OCI-LY3 (cell line): Measurements from ENCODE around the gene FLOT1.

Experiments
- EZH2phosphoT487 ChIP-seq: fragments of 200-600 bp; shearing (Covaris generic); IDR thresholded peaks from 2 replicates; pipeline ENCODE4 v1.6.1; 2018; ENCODE audit warnings: antibody characterized with exemption, mixed run types, low read depth
- TF ChIP-seq, protein P1 (sequence below): fragments of 200-600, 300-600 bp; sonication (generic); IDR thresholded peaks from 2 replicates; pipeline ENCODE4 v1.5.1; 2014; ENCODE audit warnings: antibody characterized with exemption, low read length, low read depth

DNA sequence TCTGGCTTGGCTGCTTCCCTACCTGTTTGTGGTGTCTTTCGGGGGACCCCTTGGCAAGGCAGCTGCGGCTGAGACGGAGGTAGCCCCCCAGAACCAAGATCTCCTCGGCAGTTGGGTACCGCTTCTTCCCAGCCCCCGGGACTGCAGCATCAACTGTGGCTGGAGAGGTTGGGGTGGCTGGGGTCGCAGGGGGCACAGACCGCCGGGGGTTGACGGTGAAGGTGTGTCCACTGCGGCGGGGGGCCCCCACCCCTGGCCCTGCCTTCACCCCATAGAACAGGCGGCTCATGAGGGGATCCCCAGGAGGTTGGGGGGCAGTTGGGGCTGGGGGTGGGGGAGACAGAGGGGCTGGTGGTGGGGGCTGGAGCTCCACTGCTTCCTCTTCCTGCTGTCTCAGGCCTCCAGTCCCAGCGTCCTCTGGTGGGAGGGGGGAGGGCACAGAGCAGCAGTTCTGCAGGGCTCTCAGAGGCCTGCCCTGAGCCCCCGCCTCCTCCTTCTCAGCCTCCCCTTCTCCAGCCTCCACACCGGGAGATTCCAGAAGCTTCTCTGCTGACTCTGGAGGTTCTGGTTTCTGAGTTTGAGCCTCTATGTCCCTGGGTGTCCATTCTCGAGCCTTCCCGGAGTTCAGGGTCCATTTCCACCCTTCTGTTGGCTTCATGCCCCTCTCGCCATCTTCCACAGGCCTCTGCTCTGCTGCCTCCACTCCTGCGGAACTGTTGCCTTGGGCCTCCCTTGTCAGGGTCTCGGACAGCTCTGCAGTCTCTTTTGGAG lies 57.9 kb downstream of the FLOT1 start:
- TF ChIP-seq, protein P1, sequence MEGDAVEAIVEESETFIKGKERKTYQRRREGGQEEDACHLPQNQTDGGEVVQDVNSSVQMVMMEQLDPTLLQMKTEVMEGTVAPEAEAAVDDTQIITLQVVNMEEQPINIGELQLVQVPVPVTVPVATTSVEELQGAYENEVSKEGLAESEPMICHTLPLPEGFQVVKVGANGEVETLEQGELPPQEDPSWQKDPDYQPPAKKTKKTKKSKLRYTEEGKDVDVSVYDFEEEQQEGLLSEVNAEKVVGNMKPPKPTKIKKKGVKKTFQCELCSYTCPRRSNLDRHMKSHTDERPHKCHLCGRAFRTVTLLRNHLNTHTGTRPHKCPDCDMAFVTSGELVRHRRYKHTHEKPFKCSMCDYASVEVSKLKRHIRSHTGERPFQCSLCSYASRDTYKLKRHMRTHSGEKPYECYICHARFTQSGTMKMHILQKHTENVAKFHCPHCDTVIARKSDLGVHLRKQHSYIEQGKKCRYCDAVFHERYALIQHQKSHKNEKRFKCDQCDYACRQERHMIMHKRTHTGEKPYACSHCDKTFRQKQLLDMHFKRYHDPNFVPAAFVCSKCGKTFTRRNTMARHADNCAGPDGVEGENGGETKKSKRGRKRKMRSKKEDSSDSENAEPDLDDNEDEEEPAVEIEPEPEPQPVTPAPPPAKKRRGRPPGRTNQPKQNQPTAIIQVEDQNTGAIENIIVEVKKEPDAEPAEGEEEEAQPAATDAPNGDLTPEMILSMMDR, result no peak
- TF ChIP-seq EZH2phosphoT487, result no peak
